Colonic mucosa (tissue), 4 donors: Measurements from ENCODE around the gene SSUH2. TPM values are rescaled to one million over a fixed set of nuclear protein-coding genes. Genes with fewer than 3 reads are reported as not detected.

ENCODE experiments used
- DNase-seq: peaks from one replicate; pipeline ENCODE4 v3.0.0-alpha.2; 2020
- H3K27ac ChIP-seq: fragments of 200-600 bp; one replicate; pipeline ENCODE4 v1.8.0; 2021
- H3K27me3 ChIP-seq: fragments of 200-600 bp; one replicate; pipeline ENCODE4 v1.8.0; 2021
- H3K36me3 ChIP-seq: fragments of 200-600 bp; one replicate; pipeline ENCODE4 v1.8.0; 2021
- H3K4me1 ChIP-seq: fragments of 200-600 bp; one replicate; pipeline ENCODE4 v1.8.0; 2021; ENCODE audit warnings: mild to moderate bottlenecking
- H3K4me3 ChIP-seq: fragments of 200-600 bp; one replicate; pipeline ENCODE4 v1.8.0; 2021
- H3K9ac ChIP-seq, 2 donors: one replicate each; pipeline ENCODE4 v1.7.0; 2013; ENCODE audit warnings: control low read depth in 2 of 2, low read depth in 2 of 2, low read length in 2 of 2
- H3K9me3 ChIP-seq: fragments of 200-600 bp; one replicate; pipeline ENCODE4 v1.8.0; 2021
- CTCF ChIP-seq: fragments of 200-600 bp; IDR thresholded peaks from one replicate; pipeline ENCODE4 v1.8.0; 2022; ENCODE audit warnings: antibody characterized with exemption, mild to moderate bottlenecking
- intact Hi-C: fragments of 100-400 bp; cut with DNase I; formaldehyde crosslinking; loops from one replicate; pipeline ENCODE4 v1.14.1; 2022
- total RNA-seq, 2 donors: library from RNA; stranded (reverse); fragmentation: NEBNext Ultra II Directional in 1 of 2; extraction: Animal tissue kit (Norgen Biotek cat#: 25700) in 1 of 2; gene quantifications; one replicate each; pipeline ENCODE4 v1.2.1, GENCODE V29; 2021
- donor health status: healthy.
- donor health status: DM: no; HTN: no; CAD: no.
- donor health status: DM: no; HTN: no; CAD: no.

The SSUH2 gene
- total RNA-seq, 2 donors from 2014 or later: 1.2 to 4.9 TPM

- intact Hi-C loops: no loop called here
- Histone ChIP-seq H3K27ac (no peak overlapping the region), H3K27me3 (no peaks in the 10 kb centered on the region), H3K36me3 (no peaks in the 10 kb centered on the region), H3K4me3 (no peak overlapping the region), H3K9me3 (no peaks in the 10 kb centered on the region), H3K4me1 (no peaks in the 10 kb centered on the region), H3K9ac (no peak overlapping the region)
- DNase-seq: no peak
- TF ChIP-seq CTCF: no peak
Measured at GRCh38 chr3:8648909-8649741, 4.5 kb upstream of the SSUH2 start.

GRCh38 chr3:8647137-8647985, 2.8 kb upstream of the SSUH2 start:
- Histone ChIP-seq H3K36me3 (no peaks in the 10 kb centered on the region), H3K9ac (no peak overlapping the region), H3K27me3 (no peaks in the 10 kb centered on the region), H3K4me3 (no peak overlapping the region), H3K27ac (no peak overlapping the region), H3K9me3 (no peaks in the 10 kb centered on the region), H3K4me1 (no peaks in the 10 kb centered on the region)
- TF ChIP-seq CTCF: no peak
- no peak for DNase-seq
- intact Hi-C loops: no loop called here

- Histone ChIP-seq H3K9ac (no peak overlapping the region), H3K4me1 (no peaks in the 10 kb centered on the region), H3K27ac (no peak overlapping the region), H3K27me3 (no peaks in the 10 kb centered on the region), H3K9me3 (no peaks in the 10 kb centered on the region), H3K36me3 (no peaks in the 10 kb centered on the region), H3K4me3 (no peak overlapping the region)
- intact Hi-C loops: no loop called here
- no peak for DNase-seq
- no peak for TF ChIP-seq CTCF
Measured at GRCh38 chr3:8646313-8646938, 1.8 kb upstream of the SSUH2 start.

- Histone ChIP-seq H3K36me3 (no peaks in the 10 kb centered on the region), H3K27me3 (no peaks in the 10 kb centered on the region), H3K27ac (no peak overlapping the region), H3K9me3 (no peaks in the 10 kb centered on the region), H3K4me3 (no peak overlapping the region), H3K9ac (no peak overlapping the region), H3K4me1 (no peaks in the 10 kb centered on the region)
- no peak for DNase-seq
- no peak for TF ChIP-seq CTCF
- intact Hi-C loops: no loop called here
Measured at GRCh38 chr3:8645712-8646111, 1.1 kb upstream of the SSUH2 start.

- intact Hi-C loops: no loop called here
- Histone ChIP-seq H3K36me3 (no peaks in the 10 kb centered on the region), H3K27ac (no peak overlapping the region), H3K9ac (no peak overlapping the region), H3K27me3 (no peaks in the 10 kb centered on the region), H3K9me3 (no peaks in the 10 kb centered on the region), H3K4me1 (no peaks in the 10 kb centered on the region), H3K4me3 (no peak overlapping the region)
- TF ChIP-seq CTCF: no peak
- DNase-seq: no peak
Measured at GRCh38 chr3:8643693-8644365, 769 bp downstream of the SSUH2 start.
